GM19397 (cell line): ENCODE measurements around the gene CT47A1.
"Not testable (repeated sequence)": the region's sequence is repeated elsewhere in the genome, so short reads cannot be mapped to it uniquely, and the experiment has no call there.

Source experiments
- ATAC-seq: cut with Tn5 transposase; IDR thresholded peaks from one replicate; pipeline ENCODE4 v1.9.1; 2021; ENCODE audit warnings: mild to moderate bottlenecking, moderate library complexity; ENCODE audit not compliant: unreplicated experiment

Gene CT47A1

DNA sequence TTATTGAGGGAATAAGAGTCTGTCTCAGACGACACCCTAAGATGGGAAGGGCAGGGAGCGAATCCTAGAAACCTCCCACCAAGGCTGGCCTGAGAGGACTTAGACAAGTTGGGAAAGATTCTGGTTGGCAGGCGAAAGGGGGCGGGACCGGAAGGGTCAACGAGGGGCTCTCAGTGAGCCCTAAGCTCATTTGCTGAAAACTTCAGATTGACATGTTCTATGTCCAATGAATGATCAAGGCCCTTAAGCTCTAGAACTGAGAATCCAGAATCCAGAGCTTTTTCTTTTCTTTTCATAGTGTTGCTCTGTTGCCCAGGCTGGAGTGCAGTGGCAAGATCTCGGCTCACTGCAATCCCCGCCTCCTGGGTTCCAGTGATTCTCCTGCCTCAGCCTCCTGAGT is at the start of gene CT47A1:
CT47A1 (minus strand) TSS at position 101 of the 400 bp plus-strand sequence. CDS start 231 bp downstream, outside the sequence.
- ATAC-seq = not testable (repeated sequence)

DNA sequence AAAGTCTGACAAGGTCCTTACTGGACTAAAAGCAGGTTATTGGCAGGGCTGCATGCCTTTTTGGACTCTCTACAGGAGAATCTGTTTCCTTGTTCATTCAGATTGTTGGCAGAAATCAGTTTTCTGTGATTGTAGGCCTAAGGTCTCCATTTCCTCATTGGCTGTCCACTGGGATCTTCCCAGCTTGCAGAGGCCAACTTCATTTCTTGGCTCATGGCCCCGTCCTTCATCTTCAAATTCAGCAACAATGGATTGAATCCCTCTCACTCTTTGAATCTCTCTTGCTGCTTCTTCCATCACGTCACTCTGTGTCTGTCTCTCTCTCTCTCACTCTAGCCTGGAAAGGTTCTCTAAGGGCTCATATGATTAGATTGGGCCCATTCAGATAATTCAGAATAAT is 47.0 kb upstream of the CT47A1 start:
- no peak for ATAC-seq

DNA sequence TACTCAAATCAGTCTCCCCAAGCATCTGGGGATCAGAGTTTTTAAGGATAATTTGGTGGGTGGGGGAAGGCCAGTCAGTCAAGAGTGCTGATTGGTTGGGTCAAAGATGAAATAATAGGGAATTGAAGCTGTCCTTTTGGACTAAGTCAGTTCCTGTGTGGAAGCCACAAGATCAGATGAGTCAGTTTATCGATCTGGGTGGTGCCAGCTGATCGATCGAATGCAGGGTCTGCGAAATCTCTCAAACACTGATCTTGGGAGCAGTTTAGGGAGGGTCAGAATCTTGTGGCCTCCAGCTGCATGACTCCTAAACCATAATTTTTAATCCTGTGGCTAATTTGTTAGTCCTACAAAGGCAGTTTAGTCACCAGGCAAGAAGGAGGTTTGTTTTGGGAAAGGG is 44.5 kb upstream of the CT47A1 start:
- no peak for ATAC-seq

DNA sequence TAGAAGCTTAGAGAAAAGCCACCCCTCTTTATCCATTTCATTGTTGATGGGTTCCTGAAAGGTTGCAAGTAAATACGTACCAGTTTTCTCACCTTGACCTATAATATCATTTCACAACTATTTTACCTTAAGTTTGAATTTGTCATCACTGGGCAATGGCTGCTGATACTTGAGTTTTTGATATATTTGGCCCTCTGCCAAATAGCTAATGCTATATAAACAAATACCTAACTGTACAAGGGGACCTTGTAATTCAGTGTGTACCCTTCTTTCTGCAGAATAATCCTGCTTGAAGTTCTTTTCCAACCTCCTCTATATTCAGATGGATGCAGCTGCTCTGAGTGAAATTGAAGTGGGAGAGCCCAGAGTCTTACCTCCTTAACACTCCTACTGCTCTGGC is 42.9 kb upstream of the CT47A1 start:
- ATAC-seq = no peak

DNA sequence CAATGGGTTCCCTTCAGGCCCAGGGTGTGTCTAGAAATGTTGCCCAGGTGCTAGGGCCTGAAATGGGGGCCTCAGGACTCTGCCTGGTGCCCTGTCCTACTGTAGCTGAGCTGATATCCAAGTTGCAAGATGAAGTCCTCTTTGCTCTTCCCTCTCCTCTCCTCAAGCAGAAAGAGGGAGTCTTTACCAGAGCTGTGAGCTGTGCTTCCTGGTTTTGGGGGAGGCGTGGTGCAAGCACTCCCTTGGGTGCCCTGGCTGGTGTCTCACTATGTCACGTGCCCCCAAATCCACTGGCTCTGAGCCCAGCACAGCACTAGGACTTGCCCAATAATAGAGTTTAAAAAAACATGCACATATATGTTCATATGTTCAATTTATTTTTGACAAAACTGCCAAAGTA is 29.3 kb upstream of the CT47A1 start:
- ATAC-seq = no peak

DNA sequence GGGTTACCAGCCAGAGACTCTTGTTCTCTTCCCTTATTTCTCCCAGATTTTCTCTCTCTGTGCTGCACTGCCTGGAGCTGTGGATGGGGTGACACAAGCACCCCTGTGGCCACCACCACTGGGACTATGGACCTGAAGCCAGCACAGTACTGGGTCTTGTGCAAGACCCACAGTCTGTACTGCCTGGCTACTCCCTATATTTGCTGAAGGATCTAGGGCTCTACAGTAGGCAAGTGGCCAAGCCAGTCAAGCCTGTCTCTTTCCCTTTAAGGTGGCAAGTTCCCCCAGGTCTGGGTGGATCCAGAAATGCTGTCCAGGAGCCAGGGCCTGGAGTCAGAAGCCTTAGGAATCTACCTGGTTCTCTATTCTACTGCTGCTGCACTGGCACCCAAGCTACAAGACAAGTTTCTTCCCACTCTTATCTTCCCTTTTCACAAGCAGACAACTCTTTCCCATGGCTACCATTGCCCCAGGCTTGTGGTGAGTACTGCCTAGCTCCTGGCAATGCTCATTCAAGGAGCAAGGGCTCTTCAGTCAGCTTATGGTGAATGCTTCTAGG is 28.4 kb upstream of the CT47A1 start:
- no peak for ATAC-seq

DNA sequence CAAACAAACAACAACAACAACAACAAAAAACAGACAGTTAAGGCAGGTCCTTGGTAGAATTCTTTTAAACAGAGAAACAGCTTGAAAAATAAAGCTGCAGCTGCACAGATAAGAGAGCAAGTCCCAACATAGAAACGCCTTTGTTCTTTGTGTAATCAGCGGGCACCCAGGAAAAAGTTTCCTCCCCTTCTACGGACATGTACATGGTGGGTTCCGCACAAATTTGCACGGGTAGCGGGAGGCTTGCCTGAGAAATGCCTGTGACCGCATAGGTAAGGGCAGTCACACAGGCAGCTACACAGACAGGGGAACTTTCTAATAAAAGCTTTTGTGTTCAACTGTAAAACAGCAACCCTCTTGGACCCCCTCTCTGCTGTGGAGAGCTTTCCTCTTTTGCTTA is 25.7 kb upstream of the CT47A1 start:
- ATAC-seq = no peak

DNA sequence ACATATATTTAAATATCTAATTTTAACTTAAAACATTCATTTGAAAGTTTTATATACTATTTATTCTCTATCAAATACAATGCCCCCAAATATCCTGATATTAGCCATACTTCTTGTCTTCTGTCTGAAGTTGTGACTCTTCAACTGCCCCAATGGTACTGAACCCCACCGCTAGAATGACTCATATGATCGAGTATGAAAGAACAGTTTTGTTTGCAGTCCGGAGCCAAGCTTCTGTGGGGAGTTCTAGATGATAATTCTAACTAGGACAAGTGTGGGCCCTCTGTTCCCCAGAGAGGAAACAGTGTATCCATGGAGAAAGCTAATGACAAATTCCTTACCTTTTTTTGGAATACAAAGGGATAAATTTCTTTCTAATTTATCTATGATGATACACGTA is 24.7 kb upstream of the CT47A1 start:
- no peak for ATAC-seq

DNA sequence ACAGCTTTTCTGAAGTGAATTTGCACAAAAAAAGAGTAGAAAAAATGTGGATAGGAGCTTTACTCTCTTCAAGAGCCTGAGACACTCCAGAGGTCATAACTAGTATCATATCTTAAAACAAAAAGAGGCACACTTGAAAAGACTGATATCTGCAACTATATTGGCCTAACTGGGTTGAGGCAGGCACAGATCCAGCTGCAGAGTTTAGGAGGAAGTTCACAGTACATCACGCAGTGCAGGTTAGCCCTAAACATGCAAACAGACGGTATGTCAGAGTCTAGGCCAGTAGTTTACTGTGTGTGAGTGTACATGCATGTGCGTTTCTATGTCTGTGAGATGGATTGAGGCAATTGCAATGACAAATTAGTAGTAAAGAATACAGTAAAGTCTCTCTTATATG is 24.2 kb upstream of the CT47A1 start:
- no peak for ATAC-seq

DNA sequence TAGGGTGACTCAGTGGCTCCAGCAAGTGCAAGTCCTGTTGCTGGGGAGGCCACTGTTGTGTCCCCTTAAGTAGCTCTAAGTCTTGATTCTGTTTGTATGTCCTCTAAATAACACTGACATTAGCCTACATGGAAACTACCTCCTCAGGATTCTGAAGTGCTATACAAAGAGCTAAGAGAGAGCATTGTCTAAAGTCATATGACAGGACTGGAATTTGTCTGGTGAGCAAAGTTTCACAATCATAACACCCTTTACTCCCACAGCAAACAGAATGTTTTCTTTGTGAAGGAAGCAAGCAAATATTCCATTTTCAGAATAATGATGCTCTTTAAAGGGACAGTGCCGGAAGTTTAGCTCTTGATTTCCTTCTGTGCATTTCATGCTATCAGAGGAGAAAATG is 23.4 kb upstream of the CT47A1 start:
- no peak for ATAC-seq

DNA sequence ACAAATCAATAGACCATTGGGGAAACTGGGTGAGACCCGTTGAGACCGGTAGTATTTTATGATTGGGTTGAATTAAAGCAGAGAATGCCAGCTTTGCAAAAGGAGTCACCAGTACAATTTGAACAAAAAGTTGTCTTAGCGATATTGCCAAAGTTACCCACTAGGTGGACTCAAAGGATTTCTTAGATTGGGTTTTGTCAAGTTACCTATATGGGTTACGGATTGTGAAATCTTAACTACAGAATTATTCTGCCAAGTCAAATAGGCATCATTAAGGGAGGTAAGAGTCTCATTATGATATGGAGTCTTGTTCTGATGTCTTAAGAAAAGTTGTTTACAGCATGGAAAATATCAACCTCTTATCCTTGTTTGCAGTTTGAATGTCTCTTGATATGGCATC is 15.0 kb upstream of the CT47A1 start:
- no peak for ATAC-seq

DNA sequence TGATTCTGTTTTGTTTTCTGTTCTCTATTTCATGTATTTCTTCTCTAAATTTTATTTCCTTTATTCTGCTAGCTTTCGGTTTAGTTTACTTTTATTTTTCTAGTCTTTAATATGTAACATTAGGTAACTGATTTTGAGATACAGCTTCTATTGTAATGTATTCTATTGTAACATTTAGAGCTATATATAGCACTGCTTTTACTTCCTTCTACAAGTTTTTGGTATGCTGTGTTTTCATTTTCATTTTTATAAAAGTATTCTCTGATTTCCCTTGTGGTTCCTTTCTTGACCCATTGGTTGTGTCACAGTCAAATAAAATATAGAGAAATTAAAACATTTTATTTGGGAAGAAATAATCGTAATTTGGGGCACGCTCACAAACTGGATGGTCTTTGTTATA is 13.9 kb upstream of the CT47A1 start:
- ATAC-seq = no peak

DNA sequence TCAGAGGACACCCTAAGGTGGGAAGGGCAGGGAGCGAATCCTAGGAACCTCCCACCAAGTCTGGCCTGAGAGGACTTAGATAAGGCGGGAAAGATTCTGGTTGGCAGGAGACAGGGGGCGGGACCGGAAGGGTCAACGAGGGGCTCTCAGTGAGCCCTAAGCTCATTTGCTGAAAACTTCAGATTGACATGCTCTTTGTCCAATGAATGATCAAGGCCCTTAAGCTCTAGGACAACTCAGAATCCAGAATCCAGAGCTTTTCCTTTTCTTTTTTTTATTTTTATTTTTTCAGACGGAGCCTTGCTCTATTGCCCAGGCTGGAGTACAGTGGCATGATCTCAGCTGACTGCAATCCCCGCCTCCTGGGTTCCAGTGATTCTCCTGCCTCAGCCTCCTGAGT is 29.1 kb downstream of the CT47A1 start, which contains the start of gene CT47A7:
CT47A7 (minus strand) TSS at position 101 of the 400 bp plus-strand sequence. CDS start 255 bp downstream, outside the sequence.
- not testable (repeated sequence) for ATAC-seq
